Astrocyte (in vitro differentiated cells and primary cell): ENCODE measurements around the gene PTPRK. TPM values are rescaled to one million over a fixed set of nuclear protein-coding genes. Genes with fewer than 3 reads are reported as not detected.

Experiments used
- DNase-seq: peaks from one replicate; pipeline ENCODE4 v3.0.0-alpha.2; 2010; ENCODE audit warnings: low read depth
- FAIRE-seq: peaks from 2 replicates; lab custom pipeline; 2011; peaks lifted over from hg19 to GRCh38; lab: Jason Lieb, UNC
- H2AFZ ChIP-seq: 2 replicates; pipeline ENCODE4 v1.6.0; 2012; ENCODE audit warnings: low read depth, low read length, inconsistent platforms
- H3K27ac ChIP-seq: 2 replicates; pipeline ENCODE4 v1.5.1; 2011; ENCODE audit warnings: low read depth, low read length, inconsistent platforms
- H3K27me3 ChIP-seq: 2 replicates; pipeline ENCODE4 v1.6.0; 2011; ENCODE audit warnings: low read length, inconsistent platforms; ENCODE audit not compliant: insufficient read depth
- H3K36me3 ChIP-seq: 2 replicates; pipeline ENCODE4 v1.5.1; 2011; ENCODE audit warnings: low read length, inconsistent platforms; ENCODE audit not compliant: insufficient read depth
- H3K4me1 ChIP-seq: 2 replicates; pipeline ENCODE4 v1.5.1; 2011; ENCODE audit warnings: low read length, inconsistent platforms; ENCODE audit not compliant: insufficient read depth
- H3K4me2 ChIP-seq: 2 replicates; pipeline ENCODE4 v1.6.0; 2012; ENCODE audit warnings: low read length, inconsistent platforms
- H3K4me3 ChIP-seq: 2 replicates; pipeline ENCODE4 v1.5.1; 2011; ENCODE audit warnings: low read depth, mild to moderate bottlenecking, low read length, inconsistent platforms; ENCODE audit not compliant: insufficient read depth
- H3K79me2 ChIP-seq: 2 replicates; pipeline ENCODE4 v1.6.0; 2012; ENCODE audit warnings: mild to moderate bottlenecking, low read length, inconsistent platforms; ENCODE audit not compliant: insufficient read depth
- H3K9ac ChIP-seq: 2 replicates; pipeline ENCODE4 v1.6.0; 2012; ENCODE audit warnings: mild to moderate bottlenecking, low read length, inconsistent platforms
- H3K9me3 ChIP-seq: 2 replicates; pipeline ENCODE4 v1.5.1; 2012; ENCODE audit warnings: low read depth, mild to moderate bottlenecking, low read length, inconsistent platforms; ENCODE audit not compliant: insufficient read depth
- H4K20me1 ChIP-seq: 2 replicates; pipeline ENCODE4 v1.6.0; 2012; ENCODE audit warnings: low read length, inconsistent platforms; ENCODE audit not compliant: insufficient read depth
- H3K27ac Mint-ChIP-seq: one replicate; pipeline ENCODE4 v1.8.0; 2021; ENCODE audit warnings: mild to moderate bottlenecking, mixed read lengths; ENCODE audit not compliant: unreplicated experiment
- H3K27me3 Mint-ChIP-seq: one replicate; pipeline ENCODE4 v1.8.0; 2021; ENCODE audit warnings: low read depth, mixed read lengths; ENCODE audit not compliant: unreplicated experiment
- H3K36me3 Mint-ChIP-seq: one replicate; pipeline ENCODE4 v1.8.0; 2021; ENCODE audit warnings: low read depth, mixed read lengths; ENCODE audit not compliant: unreplicated experiment
- H3K4me1 Mint-ChIP-seq: one replicate; pipeline ENCODE4 v1.8.0; 2021; ENCODE audit warnings: low read depth, mixed read lengths; ENCODE audit not compliant: unreplicated experiment
- H3K4me3 Mint-ChIP-seq: one replicate; pipeline ENCODE4 v1.8.0; 2021; ENCODE audit warnings: mild to moderate bottlenecking, moderate library complexity, mixed read lengths; ENCODE audit not compliant: unreplicated experiment
- H3K9me3 Mint-ChIP-seq: one replicate; pipeline ENCODE4 v1.8.0; 2021; ENCODE audit warnings: mild to moderate bottlenecking, mixed read lengths; ENCODE audit not compliant: unreplicated experiment
- CTCF ChIP-seq: IDR thresholded peaks from 2 replicates; pipeline ENCODE4 v1.5.1; 2011; ENCODE audit warnings: low read depth, mild to moderate bottlenecking, inconsistent platforms, low read length, moderate library complexity; ENCODE audit not compliant: insufficient read depth
- EZH2 ChIP-seq: IDR thresholded peaks from 2 replicates; pipeline ENCODE4 v1.6.1; 2012; ENCODE audit warnings: mild to moderate bottlenecking, low read length, inconsistent platforms; ENCODE audit not compliant: insufficient read depth
- total RNA-seq: library from RNA; stranded (reverse); gene quantifications from 2 replicates; pipeline ENCODE4 v1.2.1, GENCODE V29; 2021

Gene PTPRK
- total RNA-seq, 1 donor from 2014 or later: 159 TPM

GRCh38 chr6:128280960-128281359, 239.4 kb downstream of the PTPRK start:
- peaks cover 37% of the 10 kb centered on the region for H3K4me1 Mint-ChIP-seq
- Histone ChIP-seq H3K27ac (no peak overlapping the region), H3K79me2 (peaks cover 10% of the 10 kb centered on the region), H4K20me1 (peaks cover 21% of the 10 kb centered on the region), H2AFZ (no peak overlapping the region), H3K4me1 (no peaks in the 10 kb centered on the region), H3K4me2 (no peak overlapping the region), H3K4me3 (no peak overlapping the region), H3K27me3 (no peaks in the 10 kb centered on the region), H3K36me3 (no peaks in the 10 kb centered on the region), H3K9ac (no peak overlapping the region), H3K9me3 (no peaks in the 10 kb centered on the region)
- no peak overlapping the region for H3K27ac Mint-ChIP-seq
- FAIRE-seq: no peak
- no peaks in the 10 kb centered on the region for H3K9me3 Mint-ChIP-seq
- no peak for DNase-seq
- no peaks in the 10 kb centered on the region for H3K27me3 Mint-ChIP-seq
- no peaks in the 10 kb centered on the region for H3K36me3 Mint-ChIP-seq
- H3K4me3 Mint-ChIP-seq: no peak overlapping the region
- TF ChIP-seq CTCF (no peak), EZH2 (no peak)

- Histone ChIP-seq H3K4me2 (no peak overlapping the region), H3K79me2 (peaks cover 13% of the 10 kb centered on the region), H3K27ac (no peak overlapping the region), H3K4me1 (no peaks in the 10 kb centered on the region), H3K9ac (no peak overlapping the region), H3K9me3 (no peaks in the 10 kb centered on the region), H4K20me1 (peaks cover 21% of the 10 kb centered on the region), H3K36me3 (no peaks in the 10 kb centered on the region), H2AFZ (no peak overlapping the region), H3K27me3 (no peaks in the 10 kb centered on the region), H3K4me3 (no peak overlapping the region)
- no peak overlapping the region for H3K4me3 Mint-ChIP-seq
- H3K9me3 Mint-ChIP-seq: no peaks in the 10 kb centered on the region
- H3K27me3 Mint-ChIP-seq: no peaks in the 10 kb centered on the region
- TF ChIP-seq EZH2: no peak
- no peak for TF ChIP-seq CTCF
- no peak overlapping the region for H3K27ac Mint-ChIP-seq
- DNase-seq: no peak
- peaks cover 39% of the 10 kb centered on the region for H3K4me1 Mint-ChIP-seq
- no peaks in the 10 kb centered on the region for H3K36me3 Mint-ChIP-seq
- no peak for FAIRE-seq
These were observed 240.3 kb downstream of the PTPRK start for GRCh38 chr6:128280066-128280465.

DNA sequence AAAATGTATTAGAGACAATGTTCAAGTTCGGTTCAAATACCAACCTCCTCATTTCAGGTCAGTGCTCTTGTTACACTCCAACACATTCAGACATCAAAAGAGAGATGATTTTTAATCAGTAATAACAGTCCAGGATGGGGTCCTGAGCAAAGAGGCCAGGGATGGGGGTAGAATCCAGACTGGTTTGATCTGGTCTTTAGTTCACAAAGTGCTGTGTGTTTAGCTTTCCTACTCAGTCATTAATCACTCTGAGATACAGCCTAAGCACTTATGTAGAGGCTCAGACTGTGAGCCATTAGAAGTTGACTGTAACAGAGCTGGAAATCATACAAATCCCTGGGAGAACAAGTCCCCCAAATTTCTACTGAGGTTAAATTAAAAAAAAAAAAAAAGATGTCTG, 241.6 kb downstream of the PTPRK start:
- Mint-ChIP-seq H3K4me3 (no peak overlapping the region), H3K27me3 (no peaks in the 10 kb centered on the region), H3K4me1 (peaks cover 40% of the 10 kb centered on the region), H3K36me3 (no peaks in the 10 kb centered on the region), H3K27ac (no peak overlapping the region), H3K9me3 (no peaks in the 10 kb centered on the region)
- H3K9ac ChIP-seq: no peak overlapping the region
- no peaks in the 10 kb centered on the region for H3K36me3 ChIP-seq
- DNase-seq (peak; percentile 41), FAIRE-seq (no peak)
- H3K79me2 ChIP-seq: peaks cover 18% of the 10 kb centered on the region
- no peak overlapping the region for H3K4me3 ChIP-seq
- H3K4me2 ChIP-seq: no peak overlapping the region
- H3K27ac ChIP-seq: no peak overlapping the region
- peaks cover 18% of the 10 kb centered on the region for H4K20me1 ChIP-seq
- no peak for TF ChIP-seq EZH2
- TF ChIP-seq CTCF: no peak
- H3K4me1 ChIP-seq: no peaks in the 10 kb centered on the region
- no peaks in the 10 kb centered on the region for H3K9me3 ChIP-seq
- H2AFZ ChIP-seq: no peak overlapping the region
- H3K27me3 ChIP-seq: no peaks in the 10 kb centered on the region
